ENCODE data around the gene AFF3. TPM values are rescaled to one million over a fixed set of nuclear protein-coding genes. Genes with fewer than 3 reads are reported as not detected.

The AFF3 gene
- total and polyA plus RNA-seq, 3 donors from 2014 or later = 18.0 to 34.4 (median 27.1) TPM

GRCh38 chr2:99640635-99641151, 501.7 kb downstream of the AFF3 start:
- intact Hi-C loops (cut with DNase I; ENCODE audit: low total_unique reads) = no loop called here
- H3K27me3 ChIP-seq = no peaks in the 10 kb centered on the region
- TF ChIP-seq POLR2A (IDR thresholded peaks at IDR 0.05) (no peak), CTCF (IDR thresholded peaks at IDR 0.05) (no peak)
- H3K4me1 ChIP-seq = peaks cover 24% of the 10 kb centered on the region
- no peak overlapping the region for H3K4me3 ChIP-seq
- H3K27ac ChIP-seq = no peak overlapping the region
- 89 to 90% methylated on average over 5 of the region's 5 CpGs for WGBS, 2 donors
- H3K9me3 ChIP-seq = no peaks in the 10 kb centered on the region
- DNase-seq = no peak
- no peaks in the 10 kb centered on the region for H3K36me3 ChIP-seq (ENCODE audit: low read depth, missing control alignments)

GRCh38 chr2:99638791-99639190, 503.6 kb downstream of the AFF3 start:
- TF ChIP-seq CTCF (IDR thresholded peaks at IDR 0.05) = no peak
- no peak for TF ChIP-seq POLR2A (IDR thresholded peaks at IDR 0.05)
- DNase-seq = no peak
- WGBS, 2 donors = 84 to 90% methylated on average over 4 of the region's 4 CpGs
- Histone ChIP-seq H3K4me1 (peaks cover 24% of the 10 kb centered on the region), H3K27ac (no peak overlapping the region), H3K9me3 (no peaks in the 10 kb centered on the region), H3K27me3 (no peaks in the 10 kb centered on the region), H3K36me3 (ENCODE audit: low read depth, missing control alignments) (no peaks in the 10 kb centered on the region), H3K4me3 (no peak overlapping the region)
- intact Hi-C loops (cut with DNase I; ENCODE audit: low total_unique reads) = no loop called here

- 44 to 60% methylated on average over 7 of the region's 7 CpGs for WGBS, 2 donors
- Histone ChIP-seq H3K36me3 (ENCODE audit: low read depth, missing control alignments) (no peaks in the 10 kb centered on the region), H3K27me3 (no peaks in the 10 kb centered on the region), H3K27ac (no peak overlapping the region), H3K9me3 (no peaks in the 10 kb centered on the region), H3K4me3 (no peak overlapping the region), H3K4me1 (peaks cover 24% of the 10 kb centered on the region)
- no peak for DNase-seq
- intact Hi-C loops (cut with DNase I; ENCODE audit: low total_unique reads) = no loop called here
- TF ChIP-seq CTCF (IDR thresholded peaks at IDR 0.05) (no peak), POLR2A (IDR thresholded peaks at IDR 0.05) (no peak)
These were observed 505.2 kb downstream of the AFF3 start for GRCh38 chr2:99637159-99637697.

- H3K4me3 ChIP-seq = no peak overlapping the region
- DNase-seq = peak; percentile 87
These were observed 506.0 kb downstream of the AFF3 start for GRCh38 chr2:99636144-99637034.

More at GRCh38 chr2:99636144-99637034, 506.0 kb downstream of the AFF3 start:
- Histone ChIP-seq H3K4me1 (peaks cover 24% of the 10 kb centered on the region), H3K27me3 (no peaks in the 10 kb centered on the region), H3K9me3 (no peaks in the 10 kb centered on the region), H3K36me3 (ENCODE audit: low read depth, missing control alignments) (no peaks in the 10 kb centered on the region), H3K27ac (no peak overlapping the region)
- WGBS, 2 donors = 38 to 50% methylated on average over 13 to 19 of the region's 19 CpGs
- TF ChIP-seq CTCF (IDR thresholded peaks at IDR 0.05) = no peak
- TF ChIP-seq POLR2A (IDR thresholded peaks at IDR 0.05) = no peak
- intact Hi-C loops (cut with DNase I; ENCODE audit: low total_unique reads) = no loop called here
